HG03045 (cell line): ENCODE data around the gene GATC.
A peak's percentile ranks its signal among the peaks of the same experiment; 100 is the strongest.
"Not testable (repeated sequence)": the region's sequence is repeated elsewhere in the genome, so short reads cannot be mapped to it uniquely, and the experiment has no call there.

Source experiments
- ATAC-seq: cut with Tn5 transposase; IDR thresholded peaks from one replicate; pipeline ENCODE4 v1.9.1; 2021; ENCODE audit warnings: mild to moderate bottlenecking, moderate library complexity; ENCODE audit not compliant: unreplicated experiment

Gene GATC

GRCh38 chr12:120432772-120433525, 13.3 kb upstream of the GATC start:
- no peak for ATAC-seq

- peak; percentile 93 for ATAC-seq
Measured at GRCh38 chr12:120437735-120438494, 8.3 kb upstream of the GATC start, which contains the start of gene COX6A1. Gene COX6A1, plus strand, starts transcription at chr12:120438113. Its CDS starts 14 bp downstream, at chr12:120438127.

- no peak for ATAC-seq
Measured at GRCh38 chr12:120438495-120439198, 7.6 kb upstream of the GATC start.

GRCh38 chr12:120439646-120440247, 6.5 kb upstream of the GATC start:
- ATAC-seq, result no peak

- no peak for ATAC-seq
Measured at GRCh38 chr12:120444676-120445075, 1.6 kb upstream of the GATC start.

GRCh38 chr12:120446844-120447178, 567 bp downstream of the GATC start:
- ATAC-seq, result not testable (repeated sequence)

- no peak for ATAC-seq
Measured at GRCh38 chr12:120447992-120448391, 1.7 kb downstream of the GATC start.

- not testable (repeated sequence) for ATAC-seq
Measured at GRCh38 chr12:120452524-120452923, 6.3 kb downstream of the GATC start.

- no peak for ATAC-seq
Measured at GRCh38 chr12:120453060-120453750, 7.0 kb downstream of the GATC start.

GRCh38 chr12:120453977-120454376, 7.7 kb downstream of the GATC start:
- no peak for ATAC-seq

- no peak for ATAC-seq
Measured at GRCh38 chr12:120455302-120455701, 9.1 kb downstream of the GATC start.

GRCh38 chr12:120457133-120457532, 10.9 kb downstream of the GATC start:
- ATAC-seq, result no peak

GRCh38 chr12:120460157-120460556, 13.9 kb downstream of the GATC start:
- ATAC-seq, result no peak

GRCh38 chr12:120462099-120462640, 15.9 kb downstream of the GATC start:
- ATAC-seq, result no peak

GRCh38 chr12:120463712-120464111, 17.5 kb downstream of the GATC start:
- ATAC-seq, result no peak

GRCh38 chr12:120465756-120466155, 19.5 kb downstream of the GATC start:
- no peak for ATAC-seq

- no peak for ATAC-seq
Measured at GRCh38 chr12:120466560-120467315, 20.5 kb downstream of the GATC start.

- no peak for ATAC-seq
Measured at GRCh38 chr12:120467439-120467838, 21.2 kb downstream of the GATC start.

GRCh38 chr12:120468325-120468820, 22.1 kb downstream of the GATC start:
- ATAC-seq, result no peak
